GM21723 (cell line): Measurements from ENCODE around the gene DDX42.

Source experiments
- ATAC-seq: cut with Tn5 transposase; IDR thresholded peaks from one replicate; pipeline ENCODE4 v1.9.1; 2021; ENCODE audit warnings: mild to moderate bottlenecking, moderate library complexity; ENCODE audit not compliant: unreplicated experiment

The DDX42 gene

GRCh38 chr17:63774141-63774968 lies at the start of gene DDX42:
Gene DDX42 (plus strand): TSS chr17:63774170. CDS start chr17:63787050, 12,880 bp downstream.
- ATAC-seq, result peak; percentile 14

GRCh38 chr17:63735691-63736090 lies 38.3 kb upstream of the DDX42 start:
- no peak for ATAC-seq

GRCh38 chr17:63740464-63741142 lies 33.4 kb upstream of the DDX42 start:
- no peak for ATAC-seq

DNA sequence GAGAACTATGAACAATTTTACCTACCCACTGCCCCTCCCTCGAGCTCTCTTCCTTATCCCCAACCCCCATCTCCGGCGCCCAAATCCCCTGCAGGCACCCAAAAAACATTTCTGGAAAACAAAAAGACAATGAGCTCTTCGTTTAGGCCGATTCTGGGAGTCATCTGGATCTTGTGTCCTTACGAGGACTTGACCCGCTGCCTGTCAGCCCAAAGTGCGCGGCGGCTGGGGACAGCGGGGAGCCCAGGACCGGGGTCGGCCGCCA lies 32.9 kb upstream of the DDX42 start:
- peak; percentile 4 for ATAC-seq

DNA sequence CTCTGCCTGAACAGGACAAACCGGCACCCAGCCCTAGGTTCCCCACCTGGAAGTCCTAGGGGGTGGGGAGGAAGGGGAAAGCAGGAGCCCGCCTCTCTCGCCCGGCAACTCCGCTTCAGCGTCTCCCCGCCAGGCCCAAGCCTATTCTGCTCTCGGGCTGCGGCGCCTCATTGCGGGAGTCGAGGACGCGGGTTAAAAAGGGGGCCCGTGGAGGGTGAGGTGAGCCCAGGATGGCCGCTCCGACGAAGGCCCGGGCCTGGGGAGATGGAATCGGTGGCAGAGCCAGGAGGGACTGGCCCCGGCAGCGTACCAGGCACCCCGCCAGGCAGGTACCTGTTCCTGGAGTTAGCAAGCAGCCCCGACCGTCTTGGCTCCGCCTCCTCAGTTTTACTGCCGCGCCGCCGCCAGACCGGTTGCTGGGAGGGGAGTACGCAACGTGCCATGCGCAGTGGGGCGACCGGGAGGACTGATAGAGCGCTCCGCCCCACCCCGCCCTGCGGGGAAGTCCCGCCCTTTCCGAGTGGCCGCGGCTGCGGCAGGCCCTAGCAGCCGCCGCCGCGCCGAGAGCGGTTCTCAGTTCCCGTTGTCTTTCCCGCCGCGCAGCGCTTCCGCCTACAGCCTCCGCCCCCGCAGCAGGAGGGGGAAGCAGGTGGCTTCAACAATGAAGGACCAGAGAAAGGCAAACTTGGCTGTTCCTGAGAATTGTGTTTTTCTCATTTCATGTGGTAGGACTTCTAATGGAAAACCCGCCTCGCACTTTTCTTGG lies 32.4 kb upstream of the DDX42 start, which contains the start of gene STRADA:
Gene STRADA, minus strand, starts transcription at position 392 of the 766 bp plus-strand sequence. CDS start 13,430 bp downstream, outside the sequence.
- peak; percentile 84 for ATAC-seq

- no peak for ATAC-seq
Observed at GRCh38 chr17:63751806-63752205, 22.2 kb upstream of the DDX42 start.

DNA sequence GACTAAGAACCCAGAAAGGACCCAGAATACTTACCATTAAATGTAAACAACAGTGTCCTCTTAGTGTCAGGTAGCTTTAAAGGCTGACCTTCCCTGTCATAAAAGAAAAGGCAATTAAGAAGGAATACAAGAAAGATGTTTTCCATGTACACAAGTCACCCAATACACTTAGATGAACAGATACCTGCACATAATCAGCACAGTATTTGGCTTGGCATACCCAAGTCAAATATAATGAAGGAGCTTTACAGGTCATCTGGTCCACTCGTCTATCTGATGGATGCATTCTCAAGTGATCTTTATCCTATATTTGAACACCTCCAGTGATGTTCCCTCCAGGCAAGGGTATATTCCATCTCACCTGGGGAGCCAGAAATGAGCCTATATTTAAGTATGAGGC lies 21.3 kb upstream of the DDX42 start:
- no peak for ATAC-seq

DNA sequence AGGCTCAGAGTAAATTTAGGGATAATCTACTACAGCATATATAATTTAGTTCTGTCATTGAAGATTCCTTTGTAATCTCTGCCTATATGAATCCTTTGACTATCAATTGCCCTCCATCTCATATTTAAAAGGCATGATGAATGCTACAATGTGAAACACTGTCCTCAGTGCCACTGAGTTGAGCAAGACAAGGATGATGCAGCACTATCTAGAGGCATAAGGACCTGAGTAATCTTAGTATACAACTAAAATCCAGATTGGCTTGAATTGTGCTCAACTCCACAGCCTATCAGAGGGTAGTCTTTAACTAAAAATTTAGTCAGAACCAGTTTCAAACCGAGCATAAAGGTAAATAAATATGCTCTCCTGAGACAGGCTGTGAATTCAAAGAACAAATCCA lies 20.8 kb upstream of the DDX42 start:
- ATAC-seq, result no peak

DNA sequence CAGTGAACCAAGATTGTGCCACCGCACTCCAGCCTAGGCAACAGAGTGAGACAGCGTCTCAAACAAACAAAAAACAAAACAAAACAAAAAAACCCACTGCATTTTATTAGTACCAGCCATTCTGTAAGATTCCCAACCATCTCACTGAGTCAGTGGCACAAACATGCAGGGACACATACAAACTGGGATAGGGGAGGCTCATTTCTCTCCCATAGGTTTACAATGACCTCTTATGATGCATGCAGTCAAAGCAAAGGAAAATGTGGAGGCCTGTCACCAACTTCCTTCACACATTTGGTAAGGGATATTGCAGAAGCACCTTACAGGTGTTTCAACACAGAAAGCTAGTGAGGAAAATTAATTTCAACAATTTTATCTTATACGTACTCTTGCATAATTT lies 19.9 kb upstream of the DDX42 start:
- ATAC-seq, result no peak

- ATAC-seq, result no peak
Observed at GRCh38 chr17:63758428-63758827, 15.5 kb upstream of the DDX42 start.

GRCh38 chr17:63760771-63761539 lies 13.0 kb upstream of the DDX42 start:
- ATAC-seq, result no peak

- no peak for ATAC-seq
Observed at GRCh38 chr17:63762161-63763078, 11.6 kb upstream of the DDX42 start.

DNA sequence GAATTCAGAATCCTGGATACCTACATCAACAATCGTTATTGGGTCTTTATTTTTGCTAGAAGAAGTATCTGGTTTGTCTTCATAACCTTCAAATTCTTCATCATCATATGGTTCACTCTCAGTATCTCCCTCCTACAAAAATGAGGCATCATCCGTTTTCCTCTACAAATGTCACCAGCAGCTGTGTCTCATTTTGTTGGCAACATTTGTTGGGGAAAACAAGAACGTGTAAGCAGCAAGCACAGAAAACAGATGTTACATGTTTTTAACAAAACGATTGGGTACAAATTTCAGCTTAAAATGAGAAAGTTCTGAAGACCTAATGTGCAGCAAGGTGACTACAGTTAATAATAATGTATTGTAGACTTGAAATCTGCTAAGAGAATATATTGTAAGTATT lies 9.3 kb upstream of the DDX42 start:
- no peak for ATAC-seq

DNA sequence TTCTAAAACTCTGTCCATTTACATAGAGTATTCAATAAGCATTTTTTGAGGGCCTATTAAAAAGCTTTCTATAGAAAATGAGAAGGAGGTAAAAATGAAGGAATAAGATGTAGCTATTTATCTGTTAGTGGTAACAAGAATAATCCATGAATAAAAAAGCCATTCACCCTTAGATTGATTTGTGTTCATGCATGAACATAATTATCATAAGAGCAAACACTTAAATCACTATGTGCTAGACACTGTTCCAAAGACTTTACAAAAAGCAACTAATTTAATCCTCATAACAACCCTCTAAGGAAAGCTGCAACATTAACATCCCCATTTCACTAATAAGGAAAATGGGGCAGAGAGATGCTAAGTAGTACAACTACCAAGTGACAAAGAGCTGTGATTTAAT lies 7.2 kb upstream of the DDX42 start:
- no peak for ATAC-seq

GRCh38 chr17:63768433-63768832 lies 5.5 kb upstream of the DDX42 start:
- ATAC-seq, result no peak

GRCh38 chr17:63772801-63773271 lies 1.1 kb upstream of the DDX42 start:
- no peak for ATAC-seq

DNA sequence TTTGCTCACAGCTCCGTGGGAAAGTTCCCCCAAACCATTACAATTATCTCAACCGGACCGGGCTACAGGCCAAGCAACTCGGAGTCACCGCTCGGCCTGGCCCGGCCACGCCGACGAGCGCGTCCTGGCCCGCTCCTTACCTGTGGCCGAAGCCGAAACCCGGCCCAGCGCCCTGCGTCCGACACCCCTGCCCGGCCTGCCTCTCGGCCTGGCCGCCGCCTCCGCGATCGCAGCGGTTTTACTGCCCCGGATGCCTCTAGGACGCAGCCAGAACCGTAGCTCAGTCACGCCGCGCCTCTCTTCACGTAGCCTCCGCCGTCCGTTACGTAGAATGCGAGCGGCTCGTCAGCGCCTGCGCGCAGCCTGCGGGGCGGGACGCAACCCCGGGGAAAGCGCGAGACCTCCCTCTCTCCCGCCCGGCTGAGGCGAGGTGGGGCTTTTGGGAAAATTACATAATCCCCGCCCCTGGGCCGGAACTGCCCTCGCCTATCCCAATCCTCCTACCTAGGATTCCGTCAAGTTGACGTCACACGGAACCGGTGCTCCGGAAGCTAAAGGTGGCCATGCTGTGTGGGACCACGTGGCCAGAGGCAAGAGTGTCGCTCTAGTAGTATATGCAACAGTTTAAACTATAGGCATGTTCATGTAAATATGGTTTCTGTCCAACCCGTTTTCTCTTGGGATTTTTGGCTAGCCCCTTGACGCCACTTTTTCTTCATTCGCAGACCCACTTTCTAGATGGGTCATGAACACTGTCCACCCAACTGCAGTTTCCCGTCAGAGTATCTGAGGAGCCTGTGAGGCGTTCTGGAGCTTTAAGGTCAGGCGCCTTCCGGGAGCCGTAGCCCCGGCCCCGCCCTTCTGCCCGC lies 464 bp upstream of the DDX42 start, which contains the start of gene CCDC47:
Gene CCDC47, minus strand, starts transcription at position 326 of the 869 bp plus-strand sequence. CDS start 7,422 bp downstream, outside the sequence.
- ATAC-seq, result peak; percentile 88

GRCh38 chr17:63774969-63775265 lies 947 bp downstream of the DDX42 start:
- no peak for ATAC-seq

DNA sequence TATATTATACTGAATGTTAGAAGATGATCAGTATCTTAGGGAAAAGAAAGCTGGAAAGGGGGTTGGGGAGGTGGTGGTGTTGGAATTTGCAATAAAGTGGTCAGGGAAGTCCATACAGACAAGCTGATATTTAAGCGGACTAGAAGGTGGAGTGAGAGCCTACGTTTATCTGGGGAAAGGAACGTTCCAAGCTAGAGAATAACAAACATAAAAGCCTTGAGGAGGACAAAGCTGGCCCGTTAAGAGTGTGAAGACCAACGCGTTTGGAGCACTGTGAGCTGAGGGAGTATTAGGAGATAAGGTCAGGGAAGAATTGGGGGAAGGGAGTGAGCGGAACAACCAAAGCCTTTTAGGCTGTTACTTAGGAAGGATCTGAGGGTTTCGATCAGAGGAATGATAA lies 1.4 kb downstream of the DDX42 start:
- no peak for ATAC-seq
